Ascending aorta (tissue), 2 donors: ENCODE measurements around the gene ATRNL1. TPM values are rescaled to one million over a fixed set of nuclear protein-coding genes. Genes with fewer than 3 reads are reported as not detected.

Experiments used
- DNase-seq, 2 donors: peaks; one replicate each; pipeline ENCODE4 v3.0.0-alpha.2; 2019; ENCODE audit warnings: low spot score in 2 of 2
- H3K27ac ChIP-seq, 2 donors: fragments of 200-600 bp; sonication (generic); one replicate each; pipeline ENCODE4 v1.5.1; 2016 to 2017; ENCODE audit warnings: mild to moderate bottlenecking in 1 of 2
- H3K27me3 ChIP-seq: fragments of 200-600 bp; sonication (generic); one replicate; pipeline ENCODE4 v1.5.1; 2017
- H3K36me3 ChIP-seq, 2 donors: fragments of 200-600 bp; sonication (generic); one replicate each; pipeline ENCODE4 v1.5.1; 2016
- H3K4me1 ChIP-seq, 2 donors: fragments of 200-600 bp; sonication (generic); one replicate each; pipeline ENCODE4 v1.5.1; 2016 to 2017; ENCODE audit warnings: mild to moderate bottlenecking in 1 of 2
- H3K4me3 ChIP-seq, 2 donors: fragments of 200-600 bp; sonication (generic); one replicate each; pipeline ENCODE4 v1.5.1; 2016 to 2017; ENCODE audit warnings: mild to moderate bottlenecking in 1 of 2
- H3K9me3 ChIP-seq, 2 donors: fragments of 200-600 bp; sonication (generic); one replicate each; pipeline ENCODE4 v1.5.1; 2016
- intact Hi-C: fragments of 100-400 bp; cut with DNase I; formaldehyde crosslinking; loops from one replicate; pipeline ENCODE4 v1.15.1; 2023
- total RNA-seq: library from RNA; depleted of rRNA; stranded (reverse); fragments of >200 nt; gene quantifications from one replicate; pipeline ENCODE4 v1.1.0, GENCODE V29; 2016
- TF ChIP-seq, protein P1 (sequence below), 3 experiments: fragments of 200-600 bp in 2 of 3; fragments of 450-650 bp in 1 of 3; sonication (generic) in 2 of 3; IDR thresholded peaks; one replicate each; pipeline ENCODE4 v1.5.1; 2016 to 2019; ENCODE audit warnings: antibody characterized with exemption in 3 of 3, mild to moderate bottlenecking in 1 of 3, moderate library complexity in 1 of 3

The ATRNL1 gene
- total RNA-seq, 1 donor from 2014 or later, result 15.4 TPM

DNA sequence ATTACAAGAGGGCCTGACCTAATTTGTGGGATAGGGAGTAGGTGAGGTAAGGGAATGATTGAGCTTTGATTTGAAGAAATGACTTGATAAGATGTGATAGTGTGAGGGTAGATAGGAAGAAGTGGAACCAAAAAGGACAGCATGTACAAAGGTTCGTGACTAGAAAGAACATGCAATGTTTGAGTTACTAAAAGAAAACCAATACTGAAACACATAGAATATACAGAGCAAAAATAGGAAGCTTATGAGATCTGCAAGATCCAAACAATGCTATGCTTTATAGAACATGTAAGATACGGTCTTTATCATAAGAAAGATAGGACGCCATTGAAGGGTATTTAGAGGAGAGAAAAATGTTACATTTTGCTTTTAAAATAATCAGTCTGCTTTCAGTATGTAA, 343.8 kb downstream of the ATRNL1 start:
- intact Hi-C loops, result no loop called here
- Histone ChIP-seq H3K9me3 (no peaks in the 10 kb centered on the region), H3K27ac (no peak overlapping the region)

DNA sequence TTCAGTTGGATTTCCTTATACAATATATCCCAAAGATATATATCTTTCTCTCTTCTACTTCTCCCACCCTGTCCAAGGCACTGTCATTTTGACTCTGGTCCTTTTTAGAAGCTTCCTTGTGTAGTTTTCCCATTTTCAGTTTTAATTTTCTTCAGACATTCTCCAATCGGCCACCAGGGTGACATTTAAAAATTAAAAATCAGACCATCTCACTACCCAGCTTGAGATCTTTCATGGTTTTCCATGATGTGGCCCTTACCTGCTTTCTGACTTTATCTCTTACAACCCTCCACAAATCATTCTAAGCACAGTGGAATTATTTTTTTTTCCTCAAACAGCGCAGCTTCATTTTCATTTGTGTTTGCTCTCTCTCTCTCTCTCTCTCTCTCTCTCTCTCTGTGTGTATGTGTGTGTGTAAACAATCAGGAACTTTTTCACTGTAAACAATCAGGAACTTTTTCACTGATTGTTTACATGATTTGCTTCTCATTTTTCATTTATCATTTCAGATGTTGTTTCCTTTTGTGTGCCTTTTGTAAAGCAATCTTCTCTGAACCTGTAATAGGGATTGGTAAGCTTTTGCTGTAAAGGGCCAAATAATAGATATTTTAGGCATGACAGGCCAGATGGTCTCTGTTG, 348.9 kb downstream of the ATRNL1 start:
- Histone ChIP-seq H3K4me1 (no peaks in the 10 kb centered on the region), H3K4me3 (no peak overlapping the region), H3K36me3 (no peaks in the 10 kb centered on the region), H3K27ac (no peak overlapping the region), H3K9me3 (no peaks in the 10 kb centered on the region), H3K27me3 (no peaks in the 10 kb centered on the region)
- intact Hi-C loops, result no loop called here
- TF ChIP-seq, protein P1, sequence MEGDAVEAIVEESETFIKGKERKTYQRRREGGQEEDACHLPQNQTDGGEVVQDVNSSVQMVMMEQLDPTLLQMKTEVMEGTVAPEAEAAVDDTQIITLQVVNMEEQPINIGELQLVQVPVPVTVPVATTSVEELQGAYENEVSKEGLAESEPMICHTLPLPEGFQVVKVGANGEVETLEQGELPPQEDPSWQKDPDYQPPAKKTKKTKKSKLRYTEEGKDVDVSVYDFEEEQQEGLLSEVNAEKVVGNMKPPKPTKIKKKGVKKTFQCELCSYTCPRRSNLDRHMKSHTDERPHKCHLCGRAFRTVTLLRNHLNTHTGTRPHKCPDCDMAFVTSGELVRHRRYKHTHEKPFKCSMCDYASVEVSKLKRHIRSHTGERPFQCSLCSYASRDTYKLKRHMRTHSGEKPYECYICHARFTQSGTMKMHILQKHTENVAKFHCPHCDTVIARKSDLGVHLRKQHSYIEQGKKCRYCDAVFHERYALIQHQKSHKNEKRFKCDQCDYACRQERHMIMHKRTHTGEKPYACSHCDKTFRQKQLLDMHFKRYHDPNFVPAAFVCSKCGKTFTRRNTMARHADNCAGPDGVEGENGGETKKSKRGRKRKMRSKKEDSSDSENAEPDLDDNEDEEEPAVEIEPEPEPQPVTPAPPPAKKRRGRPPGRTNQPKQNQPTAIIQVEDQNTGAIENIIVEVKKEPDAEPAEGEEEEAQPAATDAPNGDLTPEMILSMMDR (IDR thresholded peaks at IDR 0.05), result no peak
- no peak for DNase-seq

More for the DNA sequence above, 343.8 kb downstream of the ATRNL1 start:
- Histone ChIP-seq H3K4me3 (no peak overlapping the region), H3K4me1 (no peaks in the 10 kb centered on the region), H3K36me3 (no peaks in the 10 kb centered on the region), H3K27me3 (no peaks in the 10 kb centered on the region)
- no peak for DNase-seq
- TF ChIP-seq, protein P1 (IDR thresholded peaks at IDR 0.05), result no peak

DNA sequence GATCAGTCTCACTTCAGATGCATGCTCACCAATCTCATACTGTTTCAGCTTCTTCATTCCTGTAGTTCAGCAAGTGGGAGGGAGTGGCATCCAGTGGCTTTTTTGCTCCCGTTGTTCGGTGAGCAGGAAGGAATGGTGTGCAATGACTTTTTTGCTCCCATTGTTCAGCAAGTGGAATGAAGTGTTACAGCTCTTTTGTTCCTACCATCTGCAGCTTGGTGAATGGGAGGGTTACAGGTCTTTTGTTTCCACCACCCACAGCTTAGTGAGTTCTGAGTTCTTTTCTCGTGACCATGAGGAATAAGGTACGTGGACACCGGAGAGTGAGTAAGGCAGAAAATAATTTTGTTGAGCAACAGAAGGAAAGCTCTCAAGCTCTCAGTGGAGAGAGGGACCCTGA, 363.6 kb downstream of the ATRNL1 start:
- Histone ChIP-seq H3K27me3 (no peaks in the 10 kb centered on the region), H3K9me3 (no peaks in the 10 kb centered on the region), H3K4me1 (no peaks in the 10 kb centered on the region), H3K36me3 (no peaks in the 10 kb centered on the region), H3K4me3 (no peak overlapping the region), H3K27ac (no peak overlapping the region)
- intact Hi-C loops, result no loop called here
- no peak for DNase-seq
- TF ChIP-seq, protein P1 (IDR thresholded peaks at IDR 0.05), result no peak

DNA sequence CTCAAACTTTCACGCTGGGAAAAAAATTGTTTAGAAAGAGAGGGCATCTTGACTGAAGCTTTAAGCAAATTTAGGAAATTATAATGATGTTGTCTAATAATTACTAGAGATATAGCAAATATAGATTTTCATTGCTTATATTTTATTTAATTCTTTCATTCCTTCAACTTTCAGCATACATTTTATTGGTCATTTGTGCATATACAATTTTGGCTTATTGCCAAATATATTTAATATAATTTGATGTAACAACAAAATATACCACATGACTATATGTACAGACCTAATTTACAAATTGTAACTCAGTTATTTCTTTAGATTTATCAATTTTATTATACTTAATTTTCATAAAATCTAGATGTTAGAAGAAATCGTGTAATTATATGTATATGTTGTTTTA, 390.1 kb downstream of the ATRNL1 start:
- Histone ChIP-seq H3K4me1 (no peaks in the 10 kb centered on the region), H3K9me3 (peaks cover 0 to 2% of the 10 kb centered on the region in 2 donors), H3K27ac (no peak overlapping the region), H3K36me3 (no peaks in the 10 kb centered on the region), H3K4me3 (no peak overlapping the region), H3K27me3 (no peaks in the 10 kb centered on the region)
- TF ChIP-seq, protein P1 (IDR thresholded peaks at IDR 0.05), result no peak
- intact Hi-C loops, result no loop called here
- no peak for DNase-seq

DNA sequence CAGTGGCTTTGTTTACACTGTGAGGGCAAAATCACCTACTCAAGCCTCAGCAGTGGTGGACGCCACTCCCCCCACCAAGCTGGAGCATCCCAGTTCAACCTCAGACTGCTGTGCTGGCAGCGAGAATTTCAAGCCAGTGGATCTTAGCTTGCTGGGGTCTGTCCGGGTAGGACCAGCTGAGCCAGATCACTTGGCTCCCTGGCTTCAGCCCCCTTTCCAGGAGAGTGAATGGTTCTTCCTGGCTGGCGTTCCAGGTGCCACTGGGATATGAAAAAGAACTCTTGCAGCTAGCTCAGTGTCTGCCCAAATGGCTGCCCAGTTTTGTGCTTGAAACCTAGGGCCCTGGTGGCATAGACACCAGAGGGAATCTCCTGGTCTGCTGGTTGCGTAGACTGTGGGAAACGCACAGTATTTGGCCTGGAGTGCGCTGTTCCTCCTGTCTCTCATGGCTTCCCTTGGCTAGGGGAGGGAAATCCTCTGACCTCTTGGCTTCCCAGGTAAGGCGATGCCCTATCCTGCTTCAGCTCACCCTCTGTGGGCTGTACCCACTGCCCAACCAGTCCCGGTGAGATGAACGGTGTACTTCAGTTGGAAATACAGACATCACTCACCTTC, 398.5 kb downstream of the ATRNL1 start:
- H3K4me3 ChIP-seq, result no peak overlapping the region
- H3K27me3 ChIP-seq, result no peaks in the 10 kb centered on the region
- no peaks in the 10 kb centered on the region for H3K9me3 ChIP-seq
- TF ChIP-seq, protein P1 (IDR thresholded peaks at IDR 0.05), result no peak
- H3K4me1 ChIP-seq, result no peaks in the 10 kb centered on the region
- no peak for DNase-seq
- intact Hi-C loops, result no loop called here
- H3K36me3 ChIP-seq, result no peaks in the 10 kb centered on the region
- no peak overlapping the region for H3K27ac ChIP-seq
